Mesenchymal stem cell (in vitro differentiated cells and primary cell): ENCODE measurements around the gene SHC3.

Source experiments
- DNase-seq: peaks from one replicate; pipeline ENCODE4 v3.0.0-alpha.2; 2013
- H2AFZ ChIP-seq: one replicate; pipeline ENCODE4 v1.6.1; 2013; ENCODE audit warnings: low read depth, mild to moderate bottlenecking, control low read depth, inconsistent platforms, low read length, moderate library complexity
- H2AK5ac ChIP-seq: 2 replicates; pipeline ENCODE4 v1.6.1; 2013; ENCODE audit warnings: low read length, moderate library complexity, mild to moderate bottlenecking, inconsistent platforms; ENCODE audit not compliant: severe bottlenecking
- H2BK120ac ChIP-seq: one replicate; pipeline ENCODE4 v1.6.1; 2013; ENCODE audit warnings: low read depth, mild to moderate bottlenecking, inconsistent platforms, low read length, moderate library complexity
- H2BK12ac ChIP-seq, 2 experiments: one replicate each; pipeline ENCODE4 v1.6.1; 2013; ENCODE audit warnings: inconsistent platforms in 2 of 2, low read length in 2 of 2, mild to moderate bottlenecking in 2 of 2, moderate library complexity in 2 of 2, control low read depth in 1 of 2
- H2BK15ac ChIP-seq: one replicate; pipeline ENCODE4 v1.6.1; 2013; ENCODE audit warnings: mild to moderate bottlenecking, low read depth, inconsistent platforms; ENCODE audit not compliant: poor library complexity, severe bottlenecking
- H2BK5ac ChIP-seq: 2 replicates; pipeline ENCODE4 v1.6.1; 2013; ENCODE audit warnings: low read depth, mild to moderate bottlenecking, low read length, control low read depth, inconsistent platforms; ENCODE audit not compliant: poor library complexity, severe bottlenecking
- H3K14ac ChIP-seq, 2 experiments: one replicate each; pipeline ENCODE4 v1.6.1; 2013; ENCODE audit warnings: inconsistent platforms in 2 of 2, low read length in 2 of 2, control low read depth in 1 of 2, mild to moderate bottlenecking in 1 of 2, moderate library complexity in 1 of 2
- H3K18ac ChIP-seq, 2 experiments: one replicate each; pipeline ENCODE4 v1.6.1; 2013; ENCODE audit warnings: inconsistent platforms in 2 of 2, low read length in 2 of 2, control low read depth in 1 of 2, low read depth in 1 of 2, mild to moderate bottlenecking in 1 of 2
- H3K23ac ChIP-seq, 2 experiments: one replicate each; pipeline ENCODE4 v1.6.1; 2013; ENCODE audit warnings: inconsistent platforms in 2 of 2, low read length in 2 of 2, mild to moderate bottlenecking in 2 of 2, moderate library complexity in 2 of 2, control low read depth in 1 of 2
- H3K27ac ChIP-seq: 2 replicates; pipeline ENCODE4 v1.5.1; 2013; ENCODE audit warnings: mild to moderate bottlenecking, moderate library complexity, low read length, control low read depth, inconsistent platforms; ENCODE audit not compliant: poor library complexity, severe bottlenecking
- H3K27me3 ChIP-seq, 2 experiments: 2 replicates each; pipeline versions ENCODE4 v1.6.1 to v1.7.0; 2013; ENCODE audit warnings: low read length in 2 of 2, mild to moderate bottlenecking in 2 of 2, moderate library complexity in 2 of 2, control low read depth in 1 of 2, inconsistent platforms in 1 of 2; ENCODE audit not compliant: control insufficient read depth in 1 of 2, insufficient read depth in 1 of 2
- H3K36me3 ChIP-seq, 2 experiments: 2 replicates each; pipeline versions ENCODE4 v1.6.1 to v1.7.0; 2013; ENCODE audit warnings: low read length in 2 of 2, control low read depth in 1 of 2, inconsistent platforms in 1 of 2, low read depth in 1 of 2, mild to moderate bottlenecking in 1 of 2; ENCODE audit not compliant: insufficient read depth in 2 of 2, control insufficient read depth in 1 of 2
- H3K4ac ChIP-seq, 2 experiments: one replicate each; pipeline ENCODE4 v1.6.1; 2013; ENCODE audit warnings: inconsistent platforms in 2 of 2, low read length in 2 of 2, mild to moderate bottlenecking in 2 of 2, moderate library complexity in 2 of 2, control low read depth in 1 of 2, low read depth in 1 of 2
- H3K4me1 ChIP-seq: 2 replicates; pipeline ENCODE4 v1.6.1; 2013; ENCODE audit warnings: low read depth, low read length, control low read depth; ENCODE audit not compliant: control insufficient read depth, insufficient read depth
- H3K4me2 ChIP-seq: 2 replicates; pipeline ENCODE4 v1.6.1; 2013; ENCODE audit warnings: low read length, mild to moderate bottlenecking, inconsistent platforms; ENCODE audit not compliant: poor library complexity, severe bottlenecking
- H3K4me3 ChIP-seq, 2 experiments: 2 replicates each; pipeline versions ENCODE4 v1.5.1 to v1.7.0; 2013; ENCODE audit warnings: low read length in 2 of 2, mild to moderate bottlenecking in 2 of 2, control low read depth in 1 of 2, low read depth in 1 of 2; ENCODE audit not compliant: insufficient read depth in 1 of 2
- H3K79me1 ChIP-seq: replicated peaks from 2 replicates; pipeline ENCODE4 v1.6.1; 2013; ENCODE audit warnings: mild to moderate bottlenecking, control low read depth, low read length, inconsistent platforms; ENCODE audit not compliant: poor library complexity, severe bottlenecking
- H3K9ac ChIP-seq: 2 replicates; pipeline ENCODE4 v1.7.0; 2013; ENCODE audit warnings: mild to moderate bottlenecking, low read length, moderate library complexity
- H3K9me3 ChIP-seq: 2 replicates; pipeline ENCODE4 v1.7.0; 2013; ENCODE audit warnings: mild to moderate bottlenecking, low read length; ENCODE audit not compliant: control insufficient read depth
- H4K8ac ChIP-seq: one replicate; pipeline ENCODE4 v1.6.1; 2013; ENCODE audit warnings: inconsistent platforms, mild to moderate bottlenecking, low read length, moderate library complexity
- H4K91ac ChIP-seq: one replicate; pipeline ENCODE4 v1.6.1; 2013; ENCODE audit warnings: mild to moderate bottlenecking, low read length, inconsistent platforms
- WGBS: methylation state at CpG from one replicate; pipeline ENCODE4 v1.1.7; 2013; ENCODE audit warnings: mixed read lengths; 5-methylcytosine and 5-hydroxymethylcytosine counted together

Gene SHC3

GRCh38 chr9:89036891-89037290, 141.7 kb downstream of the SHC3 start:
- Histone ChIP-seq H2BK12ac (no peak overlapping the region), H4K8ac (no peak overlapping the region), H3K14ac (no peak overlapping the region), H3K9me3 (no peaks in the 10 kb centered on the region), H3K4ac (no peak overlapping the region), H2BK120ac (no peak overlapping the region), H3K18ac (no peak overlapping the region), H4K91ac (no peak overlapping the region), H3K36me3 (peaks cover 5% of the 10 kb centered on the region in 2 experiments), H3K27ac (no peak overlapping the region), H2BK15ac (no peak overlapping the region), H2AK5ac (no peak overlapping the region), H3K27me3 (no peaks in the 10 kb centered on the region), H3K4me3 (no peak overlapping the region), H3K9ac (no peak overlapping the region), H3K4me2 (no peak overlapping the region), H2BK5ac (no peak overlapping the region), H3K4me1 (no peaks in the 10 kb centered on the region), H3K79me1 (no peaks in the 10 kb centered on the region), H3K23ac (no peak overlapping the region), H2AFZ (no peak overlapping the region)
- DNase-seq = no peak
- WGBS = 93% methylated on average over 3 of the region's 3 CpGs

DNA sequence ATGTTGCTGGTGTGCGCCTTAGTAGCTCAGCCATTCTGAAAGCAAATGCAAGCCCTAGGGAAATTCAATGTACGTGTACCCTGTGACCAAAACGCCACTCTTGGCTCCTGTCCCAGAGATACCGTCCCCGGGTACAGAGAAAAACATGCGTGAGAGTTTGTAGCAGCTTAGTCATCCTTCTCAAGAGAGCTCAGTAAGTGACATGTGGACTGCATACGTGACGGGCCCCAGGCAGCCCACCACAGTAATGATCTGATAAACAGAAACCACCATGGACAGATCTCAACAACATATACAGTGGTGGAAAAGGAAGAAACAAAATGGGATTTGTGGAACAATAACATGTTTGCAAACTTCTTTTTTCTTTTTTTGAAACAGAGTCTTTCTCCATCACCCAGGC, 142.2 kb downstream of the SHC3 start:
- H2BK5ac ChIP-seq = no peak overlapping the region
- no peak overlapping the region for H2AFZ ChIP-seq
- no peaks in the 10 kb centered on the region for H3K79me1 ChIP-seq
- H3K27me3 ChIP-seq = no peaks in the 10 kb centered on the region
- no peak overlapping the region for H4K8ac ChIP-seq
- H2BK120ac ChIP-seq = no peak overlapping the region
- H3K36me3 ChIP-seq = peaks cover 7 to 10% of the 10 kb centered on the region in 2 experiments
- H2BK12ac ChIP-seq = no peak overlapping the region
- no peaks in the 10 kb centered on the region for H3K4me1 ChIP-seq
- no peak overlapping the region for H3K18ac ChIP-seq
- no peak overlapping the region for H3K23ac ChIP-seq
- peak; percentile 25 for DNase-seq
- no peak overlapping the region for H2BK15ac ChIP-seq
- H2AK5ac ChIP-seq = no peak overlapping the region
- H3K9ac ChIP-seq = no peak overlapping the region
- WGBS = 87% methylated on average over 6 of the region's 8 CpGs
- no peaks in the 10 kb centered on the region for H3K9me3 ChIP-seq
- H3K4me2 ChIP-seq = no peak overlapping the region
- H3K27ac ChIP-seq = no peak overlapping the region
- H3K14ac ChIP-seq = no peak overlapping the region
- no peak overlapping the region for H3K4ac ChIP-seq
- H4K91ac ChIP-seq = no peak overlapping the region
- H3K4me3 ChIP-seq = no peak overlapping the region

DNA sequence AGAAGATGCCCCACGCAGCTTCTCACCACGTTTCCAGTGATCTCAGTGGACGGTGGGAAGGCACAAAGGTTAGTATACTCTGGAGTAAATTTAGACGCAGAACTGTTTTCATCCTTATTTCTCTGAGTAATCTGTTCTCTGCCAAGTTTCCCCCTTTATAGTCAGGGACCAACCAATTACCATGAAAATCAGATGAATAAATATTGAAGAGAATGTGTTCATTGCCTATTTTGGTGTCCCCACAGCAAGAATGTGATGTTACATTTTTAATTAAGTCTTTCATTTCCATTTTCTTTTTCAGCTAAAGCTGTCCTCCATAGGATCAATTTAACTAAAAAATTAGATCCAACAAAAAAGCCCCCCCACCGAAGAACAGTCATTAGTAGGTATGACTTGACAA, 146.0 kb downstream of the SHC3 start:
- Histone ChIP-seq H2BK15ac (no peak overlapping the region), H2AFZ (no peak overlapping the region), H3K9me3 (peaks cover 16% of the 10 kb centered on the region), H3K27me3 (no peaks in the 10 kb centered on the region), H3K14ac (no peak overlapping the region), H3K27ac (no peak overlapping the region), H3K9ac (no peak overlapping the region), H2AK5ac (no peak overlapping the region), H4K8ac (no peak overlapping the region), H3K4ac (no peak overlapping the region), H4K91ac (no peak overlapping the region), H3K23ac (no peak overlapping the region), H2BK120ac (no peak overlapping the region), H2BK12ac (no peak overlapping the region), H3K18ac (no peak overlapping the region), H2BK5ac (no peak overlapping the region), H3K4me3 (no peak overlapping the region), H3K36me3 (peaks cover 4 to 12% of the 10 kb centered on the region in 2 experiments), H3K79me1 (no peaks in the 10 kb centered on the region), H3K4me2 (no peak overlapping the region), H3K4me1 (no peaks in the 10 kb centered on the region)
- no peak for DNase-seq
- WGBS = 82% methylated on average over 4 of the region's 5 CpGs

- Histone ChIP-seq H3K36me3 (peaks cover 3 to 12% of the 10 kb centered on the region in 2 experiments), H4K8ac (no peak overlapping the region), H2BK12ac (no peak overlapping the region), H3K9me3 (peaks cover 16% of the 10 kb centered on the region), H3K27ac (no peak overlapping the region), H2AK5ac (no peak overlapping the region), H3K4ac (no peak overlapping the region), H3K18ac (no peak overlapping the region), H2BK5ac (no peak overlapping the region), H3K27me3 (no peaks in the 10 kb centered on the region), H3K4me3 (no peak overlapping the region), H2AFZ (no peak overlapping the region), H3K79me1 (no peaks in the 10 kb centered on the region), H4K91ac (no peak overlapping the region), H3K14ac (no peak overlapping the region), H3K9ac (no peak overlapping the region), H3K4me2 (no peak overlapping the region), H3K23ac (no peak overlapping the region), H2BK120ac (no peak overlapping the region), H3K4me1 (no peaks in the 10 kb centered on the region), H2BK15ac (no peak overlapping the region)
- no peak for DNase-seq
- 91% methylated on average over 5 of the region's 5 CpGs for WGBS
Measured at GRCh38 chr9:89032173-89032572, 146.4 kb downstream of the SHC3 start.
